Fibroblast of gingiva (primary cell): ENCODE measurements around the gene OR52E6.

Experiments used
- DNase-seq: peaks from one replicate; pipeline ENCODE4 v3.0.0-alpha.2; 2011; ENCODE audit warnings: low read depth

The OR52E6 gene

DNA sequence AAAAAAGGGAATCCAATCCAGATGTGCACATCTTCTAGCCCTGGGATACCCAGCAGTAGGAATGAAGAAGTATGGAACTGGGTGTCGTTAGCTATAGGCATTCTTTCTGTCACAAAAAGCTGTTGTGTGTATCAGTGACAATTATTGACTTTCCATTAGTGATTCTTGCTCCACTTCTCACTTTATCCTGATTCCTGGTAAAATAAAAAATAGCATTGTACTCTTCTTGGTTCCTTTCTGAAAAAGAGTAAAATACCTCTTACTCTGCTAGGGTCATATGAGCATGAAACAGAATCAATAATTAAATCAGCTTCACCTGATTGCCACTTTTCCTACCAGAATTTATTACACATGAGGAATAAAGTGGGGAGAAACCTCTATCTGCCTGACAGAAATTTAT, at the start of gene OR52E6:
Gene OR52E6, minus strand, starts transcription at position 101 of the 400 bp plus-strand sequence. Its CDS starts 0 bp downstream, at position 101.
- no peak for DNase-seq

DNA sequence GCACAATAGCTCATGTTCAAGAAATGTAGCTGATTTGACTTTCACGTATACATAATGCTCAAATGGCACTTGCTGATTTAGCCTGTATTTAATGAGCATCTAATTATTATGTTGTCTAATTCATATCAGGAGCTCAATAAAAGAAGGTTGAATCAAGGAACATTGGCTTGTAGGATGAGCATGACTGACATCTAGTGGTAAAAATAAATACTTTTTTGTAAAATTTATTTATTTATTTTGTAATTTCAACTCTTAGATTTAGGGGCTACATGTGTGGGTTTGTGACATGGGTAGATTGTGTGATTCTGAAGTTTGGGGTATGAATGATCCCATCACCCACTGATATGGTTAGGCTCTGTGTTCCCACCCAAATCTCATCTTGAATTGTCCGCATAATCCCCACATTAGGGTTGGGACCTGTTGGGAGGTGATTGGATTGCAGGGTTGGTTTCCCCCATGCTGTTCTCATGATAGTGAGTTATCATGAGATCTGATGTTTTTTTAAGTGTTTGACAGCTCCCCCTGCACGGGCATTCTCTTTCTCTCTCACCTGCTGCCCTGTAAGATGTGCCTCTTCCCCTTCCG, 49.6 kb upstream of the OR52E6 start:
- DNase-seq: no peak

DNA sequence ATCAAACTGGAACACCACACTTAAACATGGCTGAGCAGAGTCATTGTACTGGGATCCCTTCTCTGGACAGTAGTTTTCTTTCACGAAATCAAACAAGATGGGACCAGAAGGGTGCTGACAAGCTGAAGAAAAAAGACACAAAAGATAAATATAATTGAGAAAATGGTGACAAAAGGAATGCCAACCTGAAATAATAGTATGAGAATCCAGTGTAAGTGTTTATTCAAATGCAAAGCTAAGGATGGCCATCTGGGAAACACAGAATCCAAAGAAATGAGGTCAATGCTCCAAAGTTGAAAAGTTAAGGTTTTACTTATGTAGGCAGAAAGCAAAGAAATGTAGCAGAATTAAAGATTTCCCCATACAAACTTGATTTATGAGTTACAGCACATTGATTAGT, 46.0 kb upstream of the OR52E6 start:
- DNase-seq: no peak

DNA sequence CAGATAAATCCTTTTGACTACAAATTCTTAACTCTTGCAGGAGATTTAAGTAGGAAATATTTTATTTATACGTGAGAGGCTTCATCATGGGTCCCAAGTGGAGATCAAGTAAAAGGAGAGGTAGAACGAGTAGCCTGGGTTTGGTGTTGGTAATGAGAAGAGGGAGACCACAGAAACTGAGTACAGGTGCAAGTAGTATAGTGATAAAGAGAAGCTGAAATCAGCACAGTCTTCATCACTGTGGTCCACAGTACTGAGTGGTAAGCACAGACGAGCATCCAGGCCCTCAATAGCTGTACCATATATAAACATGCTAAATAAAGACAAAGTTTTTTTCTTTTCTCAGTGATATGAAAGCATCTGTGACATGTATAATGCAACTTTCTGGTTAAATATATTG, 45.5 kb upstream of the OR52E6 start:
- no peak for DNase-seq

DNA sequence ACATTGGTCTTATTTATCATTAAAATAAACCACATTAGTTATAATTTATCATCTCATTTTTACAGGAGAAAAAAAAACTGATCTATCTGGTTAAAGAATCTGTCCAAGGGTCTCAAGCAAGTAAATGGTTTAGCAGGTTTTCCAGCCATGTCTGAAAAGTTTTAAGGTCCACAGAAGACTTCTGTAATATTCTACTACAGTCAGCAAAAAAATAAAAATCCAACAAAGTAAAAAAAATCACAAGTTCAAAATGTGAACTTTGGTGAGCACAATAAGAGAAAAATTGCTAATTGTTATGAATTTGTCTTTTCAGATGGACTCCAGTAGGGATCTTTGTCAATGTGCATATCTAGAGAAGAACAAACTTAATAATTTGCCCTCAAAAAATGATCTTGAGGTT, 40.1 kb upstream of the OR52E6 start:
- no peak for DNase-seq

DNA sequence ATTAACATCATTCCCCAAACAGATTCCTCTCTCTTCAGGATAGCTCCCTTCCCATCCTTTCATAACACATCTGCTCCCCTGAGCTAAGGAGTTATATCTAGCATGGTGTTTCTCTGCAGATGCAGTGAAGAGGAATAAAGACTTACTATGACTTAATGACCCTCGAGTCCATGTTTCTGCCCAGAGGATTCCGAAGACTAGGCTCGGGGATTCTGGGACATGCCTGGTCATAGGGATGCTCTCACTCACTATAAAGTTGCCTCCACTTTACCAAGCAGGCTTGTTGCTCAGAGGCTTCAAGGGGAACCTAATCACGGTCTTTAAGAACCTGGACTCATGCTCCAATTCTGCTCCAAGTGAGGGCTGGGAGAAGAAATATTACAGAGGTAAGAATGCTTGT, 38.6 kb upstream of the OR52E6 start, which contains the start of gene OR52E4:
Gene OR52E4, plus strand, starts transcription at position 301 of the 400 bp plus-strand sequence. CDS start 3,664 bp downstream, outside the sequence.
- DNase-seq: no peak

DNA sequence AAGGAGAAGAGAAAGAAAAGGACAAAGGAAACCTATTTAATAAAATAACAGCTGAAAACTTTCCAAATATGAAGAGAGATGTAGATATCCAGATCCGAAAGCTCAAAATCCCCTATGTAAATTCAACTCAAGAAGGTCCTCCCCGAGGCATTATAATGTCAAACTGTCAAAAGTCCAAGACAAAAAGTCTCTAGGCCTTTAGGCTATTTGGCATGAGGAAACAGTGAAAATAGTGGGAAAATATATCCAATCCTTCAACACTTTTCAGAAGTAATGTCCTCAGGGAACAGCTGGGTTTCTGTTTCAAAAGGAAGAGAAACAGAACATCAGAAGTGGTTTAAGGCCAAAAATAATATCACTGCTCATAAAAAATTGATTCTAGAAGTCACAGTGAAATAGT, 36.9 kb upstream of the OR52E6 start:
- no peak for DNase-seq

DNA sequence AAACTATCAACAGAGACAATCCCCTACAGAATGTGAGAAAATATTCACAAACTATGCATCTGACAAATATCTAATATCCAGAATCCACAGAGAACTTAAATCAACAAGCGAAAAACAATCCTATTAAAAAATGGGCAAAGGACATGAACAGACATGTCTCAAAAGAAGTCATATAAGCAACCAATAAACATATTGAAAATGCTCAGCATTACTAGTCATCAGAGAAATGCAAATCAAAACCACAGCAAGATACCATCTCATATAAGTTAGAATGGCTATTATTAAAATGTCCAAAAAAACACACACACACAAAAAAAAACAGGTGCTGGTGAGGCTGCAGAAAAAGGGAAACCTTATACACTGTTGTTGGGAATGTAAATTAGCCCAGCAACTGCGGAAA, 24.1 kb upstream of the OR52E6 start:
- DNase-seq: no peak

DNA sequence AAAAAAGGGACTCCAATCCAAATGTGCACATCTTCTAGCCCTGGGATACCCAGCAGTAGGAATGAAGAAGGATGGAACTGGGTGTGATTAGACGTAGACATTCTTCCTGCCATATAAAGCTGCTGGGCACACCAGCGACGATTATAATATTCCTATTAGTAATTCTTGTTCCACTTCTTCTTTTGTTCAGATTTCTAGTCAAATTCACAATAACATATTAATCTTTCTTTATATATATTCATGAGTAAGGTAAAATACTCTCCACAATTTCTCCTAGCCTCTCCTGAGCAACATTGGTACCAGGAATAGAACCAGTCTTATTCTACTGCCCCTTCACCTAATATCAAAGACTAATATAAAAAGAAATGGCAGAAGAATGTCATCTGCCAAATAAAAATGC, 15.9 kb upstream of the OR52E6 start, which contains the start of gene OR52E8:
Gene OR52E8, minus strand, starts transcription at position 101 of the 400 bp plus-strand sequence. Its CDS starts 0 bp downstream, at position 101.
- no peak for DNase-seq

DNA sequence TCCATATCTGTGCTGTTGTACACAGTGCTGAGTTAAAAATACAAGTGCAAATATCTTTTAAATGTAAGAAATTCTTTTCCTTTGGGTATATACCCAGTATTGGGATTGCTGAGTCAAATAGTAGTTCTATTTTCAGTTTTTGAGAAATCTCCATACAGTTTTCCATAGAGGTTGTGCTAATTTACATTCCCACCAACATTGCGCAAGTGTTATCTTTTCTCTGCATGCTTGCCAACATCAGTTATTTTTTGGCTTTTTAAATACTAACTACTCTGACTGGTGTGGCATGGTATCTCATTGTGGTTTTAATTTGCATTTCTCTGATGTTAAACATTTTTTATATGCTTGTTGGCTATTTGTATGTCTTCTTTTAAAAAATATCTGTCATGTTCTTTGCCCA, 9.3 kb upstream of the OR52E6 start:
- no peak for DNase-seq

DNA sequence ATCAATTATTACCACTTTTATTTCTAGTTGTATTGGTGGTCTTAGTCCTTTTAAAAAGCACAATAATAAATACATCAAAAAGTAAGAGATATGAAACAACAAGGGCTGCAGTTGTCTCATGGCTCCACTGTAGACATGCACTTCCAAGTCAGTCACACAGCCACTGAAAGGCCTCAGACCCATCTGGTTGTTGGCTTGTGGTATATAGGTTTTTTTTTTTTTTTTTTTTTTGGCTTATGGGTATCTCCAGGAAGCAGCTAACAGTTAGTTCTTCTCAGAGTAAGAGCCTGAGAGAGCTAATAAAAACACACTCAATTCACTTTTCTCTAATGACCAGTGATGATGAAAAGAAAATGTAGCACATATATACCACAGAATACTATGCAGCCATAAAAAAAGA, 6.0 kb upstream of the OR52E6 start:
- DNase-seq: no peak

DNA sequence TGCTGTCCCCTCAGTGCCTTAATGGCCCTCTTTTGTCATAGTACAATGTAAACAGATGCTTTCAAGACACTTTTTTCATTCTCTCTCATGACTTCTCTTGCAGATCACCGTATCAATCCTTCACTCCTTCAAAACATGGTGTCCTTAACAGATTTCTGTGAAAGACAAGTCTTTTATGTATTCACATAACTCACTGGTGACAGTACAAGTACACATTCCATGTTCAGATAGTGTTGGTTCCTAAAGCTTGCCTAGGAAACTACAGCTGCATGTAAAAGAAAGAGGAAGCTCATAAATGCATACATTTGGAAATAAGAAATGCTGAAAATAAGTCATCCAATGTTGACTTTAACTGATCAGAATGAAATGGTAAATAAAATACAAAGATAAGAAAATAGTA, 5.0 kb upstream of the OR52E6 start:
- no peak for DNase-seq

DNA sequence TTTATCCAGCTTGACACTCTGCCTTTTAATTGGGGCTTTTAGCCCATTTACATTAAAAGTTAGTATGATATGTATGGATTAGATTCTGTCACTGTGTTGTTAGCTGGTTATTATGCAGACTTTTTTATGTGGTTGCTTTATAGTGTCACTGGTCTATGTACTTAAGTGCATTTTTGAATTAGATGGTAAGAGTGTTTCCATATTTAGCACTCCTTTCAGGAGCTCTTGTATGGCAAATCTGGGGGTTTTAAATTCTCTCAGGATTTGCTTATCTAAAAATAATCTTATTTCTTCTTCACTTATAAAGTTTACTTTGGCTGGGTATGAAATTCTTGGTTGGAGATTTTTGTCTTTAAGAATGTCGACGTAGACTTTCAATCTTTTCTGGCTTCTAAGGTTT, 4.0 kb downstream of the OR52E6 start:
- no peak for DNase-seq

DNA sequence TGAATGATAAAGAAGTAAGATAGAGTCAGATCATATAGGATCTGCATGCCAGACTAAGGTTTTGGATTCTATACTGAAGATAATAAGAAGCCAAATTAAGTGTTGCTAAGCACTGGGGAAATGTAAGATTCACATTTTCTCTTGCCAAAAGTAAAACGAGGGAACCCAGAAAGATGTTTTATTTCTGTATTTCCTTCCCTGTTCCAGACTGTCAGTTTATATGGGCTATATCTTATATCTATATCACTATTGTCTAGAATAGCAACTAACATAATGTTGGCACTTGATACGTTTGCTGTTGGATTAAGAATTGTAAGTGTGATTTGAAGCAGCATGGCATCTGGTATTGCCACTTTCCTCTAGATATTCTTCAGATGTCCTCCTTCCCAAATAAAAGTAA, 8.3 kb downstream of the OR52E6 start:
- DNase-seq: no peak

DNA sequence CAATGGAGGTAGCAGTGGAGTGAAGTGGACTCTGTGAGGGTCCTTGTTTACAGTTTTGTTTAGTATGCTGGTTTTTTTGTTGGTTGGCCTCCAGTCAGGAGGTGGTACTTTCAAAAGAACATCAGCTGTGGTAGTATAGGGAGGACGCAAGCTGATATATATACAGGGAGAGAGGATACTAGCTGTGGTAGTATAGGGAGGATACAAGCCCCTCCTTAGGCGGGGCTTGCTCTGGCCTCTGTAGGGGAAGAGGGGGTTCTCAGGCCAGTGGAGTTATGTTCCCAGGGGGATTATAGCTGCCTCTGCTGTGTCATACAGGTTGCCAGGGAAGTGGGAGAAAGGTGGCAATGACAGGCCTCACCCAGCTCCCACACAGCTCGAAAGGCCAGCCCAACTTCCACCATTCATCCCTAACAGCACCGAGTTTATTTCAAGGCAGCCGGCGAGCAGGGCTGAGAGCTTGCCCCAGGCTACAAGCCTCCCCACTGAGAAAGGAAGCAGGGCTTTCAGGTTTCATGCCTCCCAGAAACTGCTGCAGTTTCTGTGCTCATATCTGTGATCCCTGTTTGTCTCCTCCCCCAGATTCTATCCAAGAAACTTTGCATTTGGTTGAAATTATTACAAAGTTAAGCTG, 10.4 kb downstream of the OR52E6 start:
- DNase-seq: no peak

DNA sequence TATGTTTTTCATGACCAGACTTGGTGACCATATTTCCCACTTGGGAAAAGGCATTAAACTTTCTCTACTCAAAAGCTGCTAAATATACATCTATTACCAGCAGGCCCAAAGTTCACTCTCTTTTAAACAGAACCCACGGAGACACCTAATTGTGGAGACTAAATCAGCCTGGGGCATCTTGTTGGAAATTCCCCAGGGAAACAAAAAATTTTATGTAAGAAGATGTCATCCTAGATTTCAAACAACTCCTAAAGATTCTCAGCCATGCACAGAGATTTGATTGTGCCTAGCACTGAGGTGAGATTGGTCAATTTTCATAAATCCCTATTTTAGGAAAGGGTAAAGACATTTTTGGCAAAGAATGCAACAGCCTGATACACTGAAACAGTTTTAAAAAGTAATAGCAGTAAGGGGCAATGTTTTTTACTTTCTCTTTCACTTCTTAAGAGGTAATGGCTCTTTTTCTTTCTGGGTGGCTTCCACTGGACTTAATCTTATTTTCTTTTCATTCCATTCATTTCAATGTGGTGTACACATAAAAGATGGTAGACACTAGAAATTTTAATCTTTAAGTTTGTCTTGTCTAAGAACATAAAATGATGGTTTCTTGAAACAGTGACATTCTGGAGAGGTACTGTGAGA, 23.3 kb downstream of the OR52E6 start:
- no peak for DNase-seq

DNA sequence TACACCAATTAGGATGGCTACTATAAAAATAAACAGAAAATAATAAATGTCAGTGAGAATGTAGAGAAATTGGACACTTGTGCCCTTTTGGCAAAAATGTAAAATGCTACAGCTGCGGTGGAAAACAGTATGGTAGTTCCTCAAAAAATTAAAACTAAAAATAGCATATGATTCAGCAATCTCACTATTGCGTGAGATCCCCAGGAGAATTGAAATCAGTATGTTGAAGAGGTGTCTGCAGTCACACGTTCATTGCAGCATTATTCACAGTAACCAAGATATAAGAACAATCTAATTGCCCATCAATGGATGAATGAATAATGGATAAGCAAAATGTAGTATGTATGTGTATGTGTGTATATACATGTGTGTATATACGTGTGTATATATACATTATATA, 26.2 kb downstream of the OR52E6 start:
- DNase-seq: no peak

DNA sequence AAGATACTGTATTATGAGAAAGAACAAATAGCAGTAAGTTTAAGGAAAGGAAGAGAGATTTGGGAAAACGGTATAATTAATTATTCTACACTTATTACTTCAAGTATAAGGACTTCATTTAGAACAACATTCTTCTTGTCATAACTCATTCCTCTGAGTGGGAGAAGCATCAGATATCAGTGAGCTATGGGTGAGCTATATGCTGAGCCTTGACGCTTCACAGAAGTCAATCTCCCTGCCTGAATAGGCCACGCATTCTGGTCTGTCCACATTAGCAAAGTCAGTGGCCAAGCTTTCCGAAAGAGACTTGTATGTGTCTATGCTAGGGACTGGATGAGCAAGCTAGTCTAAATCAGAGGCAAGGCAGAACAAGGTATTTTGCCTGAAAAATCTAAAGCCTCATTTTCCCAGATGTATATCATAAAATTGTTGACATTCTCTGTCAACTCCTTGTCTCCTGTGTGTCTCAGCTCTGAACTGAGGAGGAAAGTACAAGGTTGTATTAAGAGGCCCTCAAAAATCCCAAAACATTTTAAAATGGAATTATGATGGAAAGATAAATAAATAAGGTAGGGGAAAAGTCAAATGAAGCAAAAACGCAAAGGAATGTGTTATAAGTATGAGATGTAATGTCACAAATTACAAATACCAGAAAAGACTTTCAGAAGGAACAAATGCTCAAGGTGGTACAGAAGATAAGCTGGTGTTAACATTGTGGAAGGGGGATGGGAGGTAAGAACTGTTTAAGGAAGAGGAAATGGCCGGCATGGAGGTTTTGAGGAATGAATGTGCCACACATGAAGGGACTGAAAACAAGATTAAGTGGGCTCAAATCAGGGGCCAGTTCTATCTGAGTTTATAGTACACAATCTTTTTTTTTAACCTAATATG, 31.5 kb downstream of the OR52E6 start:
- no peak for DNase-seq

DNA sequence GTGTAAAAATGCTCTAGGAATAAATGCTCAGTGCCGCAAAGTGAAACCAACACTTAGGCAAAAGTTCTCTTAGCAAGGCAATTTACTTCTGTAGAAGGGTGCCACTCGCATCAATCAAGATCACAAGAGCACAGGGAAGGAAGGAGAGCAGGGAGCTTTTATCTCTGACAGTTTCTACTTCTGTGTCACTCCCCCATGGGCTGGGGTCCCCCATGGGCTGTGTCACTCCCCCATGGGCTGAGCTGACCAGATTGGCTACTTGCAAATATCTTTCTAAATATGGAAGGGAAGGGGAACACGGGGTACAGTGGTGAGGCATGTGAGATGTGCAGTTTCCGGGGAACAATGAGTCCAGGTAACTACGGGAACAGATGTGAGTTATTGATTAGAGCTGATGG, 32.6 kb downstream of the OR52E6 start:
- no peak for DNase-seq

DNA sequence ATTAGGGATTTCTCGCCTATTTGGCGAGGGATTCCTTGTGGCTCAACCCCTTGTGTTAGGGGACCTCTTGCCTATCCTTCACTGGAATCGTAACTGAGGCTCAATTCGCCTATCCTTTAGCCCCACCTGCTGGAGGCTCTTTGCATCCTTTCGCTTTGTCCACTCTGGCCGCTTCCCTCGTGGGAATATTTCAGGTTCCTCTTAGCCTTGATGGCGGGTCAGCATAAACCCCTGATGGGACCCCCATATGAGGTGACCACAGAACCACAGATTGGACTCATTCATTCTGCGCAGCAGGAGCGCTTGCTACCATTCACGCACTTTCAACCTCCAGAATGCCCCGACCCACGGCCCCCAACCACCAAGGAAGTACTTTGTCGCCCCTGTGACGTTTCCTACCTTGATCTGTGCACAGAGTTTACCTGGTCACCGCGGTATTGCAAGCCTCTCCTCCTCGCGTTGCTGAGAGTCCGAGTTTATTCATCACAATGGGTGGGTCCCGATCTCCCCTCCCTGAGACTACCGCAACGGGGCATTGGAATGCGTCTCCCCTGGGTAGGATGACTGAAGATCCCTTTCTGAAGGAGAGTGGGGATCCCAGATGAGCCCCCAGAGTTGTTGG, 33.1 kb downstream of the OR52E6 start, which contains the start of gene OR52N2:
Gene OR52N2, plus strand, starts transcription at position 425 of the 622 bp plus-strand sequence. CDS start 11,412 bp downstream, outside the sequence.
- peak; percentile 57 for DNase-seq

DNA sequence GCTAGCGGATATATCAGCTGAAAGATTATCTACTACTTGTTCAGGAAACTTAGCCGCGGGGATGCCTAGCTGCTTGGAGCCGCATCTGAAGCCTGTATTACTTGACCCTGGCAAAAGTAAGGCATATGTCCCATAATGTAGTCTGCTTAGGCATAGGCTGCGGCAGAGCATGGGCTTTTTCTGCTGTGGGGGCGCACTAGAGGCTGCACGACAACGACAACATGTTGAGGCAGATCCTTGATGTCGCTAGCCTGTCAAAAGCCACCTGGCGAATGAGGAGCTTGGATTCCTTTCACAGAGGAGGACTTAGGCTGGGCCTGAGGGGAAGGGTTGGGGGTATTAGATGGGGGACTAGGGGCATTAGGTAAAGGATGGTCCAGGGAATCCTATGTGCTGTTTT, 34.1 kb downstream of the OR52E6 start:
- DNase-seq: no peak

DNA sequence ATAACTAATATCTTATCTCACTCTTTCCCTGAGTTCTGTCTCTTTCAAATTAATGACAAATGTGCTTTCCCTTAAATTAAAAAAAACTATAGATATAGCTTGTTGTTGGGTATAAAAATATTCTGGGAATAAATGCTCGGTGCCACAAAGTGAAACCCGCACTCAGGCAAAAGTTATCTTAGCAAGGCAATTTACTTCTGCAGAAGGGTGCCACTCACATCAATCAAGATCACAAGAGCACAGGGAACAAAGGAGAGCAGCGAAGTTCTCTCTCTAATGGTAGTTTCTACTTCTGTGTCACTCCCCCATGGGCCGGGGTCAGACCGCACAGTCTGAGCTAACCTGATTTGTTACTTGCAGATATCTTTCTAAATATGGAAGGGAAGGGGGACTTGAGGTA, 37.7 kb downstream of the OR52E6 start:
- DNase-seq: no peak
